Glomerular visceral epithelial cell (primary cell): ENCODE data around the gene EDN1.

Experiments
- DNase-seq: peaks from one replicate; pipeline ENCODE4 v3.0.0-alpha.2; 2016; ENCODE audit errors: extremely low spot score

EDN1 gene

DNA sequence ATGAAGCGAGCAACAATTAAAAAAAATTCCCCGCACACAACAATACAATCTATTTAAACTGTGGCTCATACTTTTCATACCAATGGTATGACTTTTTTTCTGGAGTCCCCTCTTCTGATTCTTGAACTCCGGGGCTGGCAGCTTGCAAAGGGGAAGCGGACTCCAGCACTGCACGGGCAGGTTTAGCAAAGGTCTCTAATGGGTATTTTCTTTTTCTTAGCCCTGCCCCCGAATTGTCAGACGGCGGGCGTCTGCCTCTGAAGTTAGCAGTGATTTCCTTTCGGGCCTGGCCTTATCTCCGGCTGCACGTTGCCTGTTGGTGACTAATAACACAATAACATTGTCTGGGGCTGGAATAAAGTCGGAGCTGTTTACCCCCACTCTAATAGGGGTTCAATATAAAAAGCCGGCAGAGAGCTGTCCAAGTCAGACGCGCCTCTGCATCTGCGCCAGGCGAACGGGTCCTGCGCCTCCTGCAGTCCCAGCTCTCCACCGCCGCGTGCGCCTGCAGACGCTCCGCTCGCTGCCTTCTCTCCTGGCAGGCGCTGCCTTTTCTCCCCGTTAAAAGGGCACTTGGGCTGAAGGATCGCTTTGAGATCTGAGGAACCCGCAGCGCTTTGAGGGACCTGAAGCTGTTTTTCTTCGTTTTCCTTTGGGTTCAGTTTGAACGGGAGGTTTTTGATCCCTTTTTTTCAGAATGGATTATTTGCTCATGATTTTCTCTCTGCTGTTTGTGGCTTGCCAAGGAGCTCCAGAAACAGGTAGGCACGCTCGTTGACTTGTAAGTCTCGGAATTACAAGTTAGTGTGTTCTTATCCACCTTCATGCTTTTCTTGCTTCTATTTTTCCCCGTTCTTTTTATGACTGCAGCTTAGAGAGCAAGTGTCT lies at the start of gene EDN1:
Gene EDN1 (plus strand): TSS at position 429 of the 888 bp plus-strand sequence. CDS start 269 bp downstream, at position 698.
- peak; percentile 88 for DNase-seq

DNA sequence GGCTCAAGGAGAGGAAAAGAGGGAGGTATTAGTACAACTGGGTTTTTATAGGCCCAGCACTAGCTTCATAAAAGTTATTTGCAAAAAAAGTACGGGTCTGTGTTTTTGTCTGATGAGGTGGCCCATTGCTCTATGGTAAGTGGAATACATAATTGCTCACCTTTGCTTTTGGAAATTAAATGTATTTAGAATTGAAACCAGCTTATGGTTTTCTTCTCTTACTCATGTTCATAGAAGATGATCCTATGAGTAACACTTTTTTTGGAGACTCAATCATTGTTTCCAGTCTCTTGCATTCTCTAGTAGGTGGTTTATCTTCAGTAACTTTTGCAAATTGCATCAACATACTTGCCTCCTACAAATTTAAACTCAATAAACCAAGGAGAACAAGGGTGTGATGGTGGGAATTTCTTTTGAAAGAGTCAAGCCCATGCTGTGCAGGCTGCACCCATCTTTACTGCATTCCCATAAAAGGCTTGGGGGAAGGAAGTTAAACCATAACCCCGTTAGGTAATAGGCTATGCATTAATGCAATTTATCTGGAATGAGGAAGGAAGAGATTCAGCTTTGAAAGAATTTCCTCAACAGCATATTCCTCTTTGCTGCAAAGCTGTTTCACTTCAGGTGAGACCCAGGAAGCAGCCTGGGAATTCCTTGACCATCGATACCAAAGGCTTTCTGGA lies 48.5 kb upstream of the EDN1 start:
- DNase-seq = no peak

DNA sequence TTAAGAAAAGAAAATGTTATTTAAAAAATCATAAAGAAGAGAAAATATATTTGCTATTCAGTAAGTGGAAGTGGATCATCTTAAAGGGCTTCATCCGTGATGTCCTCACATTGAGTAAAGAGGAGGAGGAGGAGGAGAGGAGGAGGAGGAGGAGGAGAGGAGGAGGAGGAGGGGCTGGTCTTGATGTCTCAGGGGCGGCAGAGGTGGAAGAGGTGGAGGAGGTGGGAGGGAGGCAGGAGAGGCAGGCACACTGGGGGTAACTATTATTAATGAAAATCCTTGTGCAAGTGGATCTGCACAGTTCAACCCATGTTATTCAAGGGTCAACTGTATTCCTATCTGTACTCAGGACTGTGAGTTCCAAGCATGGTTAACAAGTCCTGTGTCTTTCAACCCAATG lies 47.0 kb upstream of the EDN1 start:
- no peak for DNase-seq

DNA sequence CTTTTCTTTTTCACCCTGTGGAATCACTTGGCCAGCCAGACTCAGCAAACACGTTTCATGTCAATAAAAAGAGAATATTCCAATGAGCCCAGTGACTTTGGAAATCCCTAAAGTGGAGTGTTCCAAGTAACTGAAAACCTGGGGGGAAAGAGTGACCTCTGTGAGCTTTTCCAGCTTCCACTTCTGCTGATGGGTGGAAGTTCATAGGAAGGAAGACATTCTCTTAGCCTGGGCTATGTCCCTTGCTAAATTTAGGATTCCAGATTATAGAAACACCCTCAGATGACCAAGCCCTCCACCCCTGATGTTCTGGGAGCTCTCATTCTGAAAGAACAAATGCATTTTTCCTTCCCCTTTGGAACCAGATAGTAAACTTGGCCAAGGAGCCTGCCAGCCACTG lies 44.8 kb upstream of the EDN1 start:
- no peak for DNase-seq

DNA sequence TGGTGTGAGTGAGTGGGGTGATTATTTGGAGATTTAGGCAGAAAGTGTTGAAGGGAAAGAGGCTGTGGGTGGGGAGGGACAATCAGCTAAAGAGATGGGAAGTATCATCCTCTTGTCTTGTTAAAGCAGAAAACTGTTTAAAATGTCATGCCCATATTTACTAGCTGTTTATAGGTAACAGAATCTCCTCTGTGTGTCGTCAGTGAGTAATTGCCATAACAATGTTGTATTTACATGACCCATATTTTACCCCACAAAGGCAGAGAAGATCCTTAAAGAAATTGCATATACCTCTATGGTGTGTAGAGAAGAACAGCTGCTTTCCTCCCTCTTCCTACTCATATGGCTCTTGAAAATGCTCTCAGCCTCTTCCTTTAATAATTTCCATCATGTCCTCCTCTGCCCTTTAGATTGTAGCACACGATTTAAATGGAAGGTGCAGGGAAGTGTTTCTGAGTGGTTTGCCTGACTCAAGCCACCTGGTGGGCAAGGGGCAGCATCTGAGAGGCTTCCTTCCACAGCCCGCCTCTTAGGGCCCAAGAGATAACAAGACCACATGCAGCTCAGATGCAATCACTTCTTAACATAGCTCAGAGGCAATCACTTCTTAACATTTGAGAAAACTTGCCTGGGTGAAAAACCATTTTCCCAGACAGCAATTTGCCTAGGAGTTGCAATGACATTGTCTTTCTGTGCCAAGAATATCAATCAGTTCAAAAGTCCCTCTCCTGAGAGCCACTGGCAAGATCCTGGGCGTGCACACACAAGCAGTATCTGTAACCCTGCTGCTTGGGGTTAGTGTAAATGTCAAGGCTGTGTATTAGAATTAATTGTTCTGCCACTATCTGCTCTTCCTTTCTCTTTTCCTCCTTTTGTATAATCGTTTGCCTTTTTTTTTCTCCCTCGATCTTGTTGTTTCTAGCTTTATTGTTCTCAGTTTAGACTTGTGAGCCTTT lies 44.1 kb upstream of the EDN1 start:
- DNase-seq = no peak

DNA sequence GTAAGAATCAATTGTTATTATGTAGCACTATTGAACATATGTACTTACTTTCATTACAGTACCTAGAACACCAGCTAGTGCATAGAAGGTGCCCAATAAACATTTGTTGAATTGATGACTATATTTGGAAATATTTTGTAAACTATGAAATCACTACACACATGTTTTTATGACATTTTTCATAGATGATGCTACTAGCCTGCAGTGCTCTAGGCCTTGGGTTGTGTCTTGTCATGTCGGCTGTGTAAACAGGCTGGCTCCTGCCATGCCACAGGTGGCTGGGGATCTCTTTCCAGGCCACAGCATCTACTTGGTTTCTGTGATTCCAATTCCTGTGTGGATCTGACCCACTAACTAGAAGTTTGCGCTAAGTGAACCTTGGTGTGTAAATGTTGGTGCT lies 43.3 kb upstream of the EDN1 start:
- no peak for DNase-seq

DNA sequence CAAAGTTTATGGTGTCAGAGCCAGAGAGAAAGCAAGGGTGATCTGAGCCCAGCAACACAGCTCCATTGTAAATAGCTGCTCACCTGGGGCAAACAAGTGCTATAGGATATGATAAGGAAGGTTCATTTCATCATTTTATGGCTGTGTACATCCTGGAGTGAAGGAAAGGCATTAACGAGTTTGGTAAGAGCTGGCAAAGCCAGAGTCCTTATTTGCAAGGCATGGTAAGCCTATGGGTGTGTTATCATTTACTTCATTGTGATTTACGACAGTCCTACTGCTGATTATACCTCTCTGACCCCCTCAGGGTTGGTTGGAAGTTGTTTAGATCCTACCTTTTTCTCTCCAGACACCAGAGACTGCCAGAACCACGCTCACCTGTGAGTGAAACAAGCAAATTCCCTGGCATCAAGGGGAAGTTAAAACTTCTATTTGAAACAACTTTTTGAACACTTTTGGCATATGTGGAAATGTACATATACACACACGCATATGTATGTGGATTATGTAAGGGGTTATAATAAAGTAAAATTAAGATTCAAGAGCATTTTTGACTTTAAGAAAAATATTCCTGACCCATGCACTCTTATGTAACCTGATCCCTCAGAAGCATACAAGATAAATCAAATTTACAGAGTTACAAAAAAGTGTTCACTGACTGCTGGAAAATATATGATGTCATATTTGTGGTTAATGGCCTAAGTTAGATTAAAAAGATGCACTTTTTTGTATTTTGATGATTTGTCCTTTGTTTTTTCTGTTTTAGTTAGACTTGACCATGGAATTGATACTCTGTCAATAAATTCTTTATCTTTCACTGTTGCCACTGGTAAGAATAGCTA lies 40.4 kb upstream of the EDN1 start:
- DNase-seq = no peak

DNA sequence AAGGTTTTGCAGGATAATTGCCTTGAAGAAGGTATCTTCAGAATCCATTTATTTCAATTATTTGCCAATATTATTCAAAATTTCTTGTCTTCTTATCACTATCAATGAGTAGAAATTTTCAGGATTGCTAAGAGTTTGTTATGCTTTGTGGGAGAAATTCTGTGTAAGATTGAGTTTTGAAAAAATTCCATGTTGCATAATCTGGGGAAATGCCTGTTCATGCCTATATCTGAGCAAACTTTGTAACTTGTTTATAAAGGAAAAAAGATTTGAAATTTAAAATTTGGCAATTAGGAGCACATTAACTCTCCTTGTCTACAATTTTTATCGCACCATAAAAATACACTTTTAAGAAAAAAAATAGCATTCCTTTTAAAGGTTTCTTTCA lies 39.8 kb upstream of the EDN1 start:
- DNase-seq = no peak

DNA sequence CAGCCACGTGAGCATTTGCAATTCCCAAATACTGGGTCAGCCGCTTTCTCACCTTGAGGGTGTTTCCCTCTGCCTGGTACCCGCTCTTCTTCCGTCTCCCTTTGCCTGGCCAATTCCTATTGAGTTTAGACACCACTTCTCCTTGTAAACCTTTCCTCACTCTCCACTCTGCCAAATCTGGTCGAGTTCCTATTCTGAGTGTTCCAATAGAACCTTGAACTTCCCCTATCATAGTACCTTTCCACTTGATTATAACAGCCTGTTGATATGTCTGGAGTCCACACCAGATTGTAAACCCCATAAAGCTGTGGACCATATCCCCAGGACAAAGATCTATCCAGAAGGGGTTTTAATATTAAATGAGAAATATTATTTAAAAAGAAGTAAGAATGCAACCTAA lies 36.0 kb upstream of the EDN1 start:
- no peak for DNase-seq

DNA sequence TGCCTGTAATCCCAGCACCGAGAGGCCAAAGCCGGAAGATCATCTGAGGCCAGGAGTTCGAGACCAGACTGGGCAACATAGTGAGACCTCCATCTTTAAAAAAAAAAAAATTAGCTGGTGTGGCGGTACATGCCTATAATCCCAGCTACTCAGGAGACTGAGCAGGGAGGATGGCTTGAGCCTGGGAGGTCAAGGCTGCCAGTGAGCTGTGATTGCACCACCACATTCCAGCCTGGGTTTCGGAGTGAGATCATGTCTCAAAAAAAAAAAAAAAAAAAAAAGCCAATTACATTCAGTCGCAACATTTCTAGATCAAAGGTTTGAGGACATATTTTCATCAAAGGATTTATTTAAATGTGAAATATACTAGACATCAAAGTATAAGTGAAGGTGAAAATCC lies 32.0 kb upstream of the EDN1 start:
- DNase-seq = no peak

DNA sequence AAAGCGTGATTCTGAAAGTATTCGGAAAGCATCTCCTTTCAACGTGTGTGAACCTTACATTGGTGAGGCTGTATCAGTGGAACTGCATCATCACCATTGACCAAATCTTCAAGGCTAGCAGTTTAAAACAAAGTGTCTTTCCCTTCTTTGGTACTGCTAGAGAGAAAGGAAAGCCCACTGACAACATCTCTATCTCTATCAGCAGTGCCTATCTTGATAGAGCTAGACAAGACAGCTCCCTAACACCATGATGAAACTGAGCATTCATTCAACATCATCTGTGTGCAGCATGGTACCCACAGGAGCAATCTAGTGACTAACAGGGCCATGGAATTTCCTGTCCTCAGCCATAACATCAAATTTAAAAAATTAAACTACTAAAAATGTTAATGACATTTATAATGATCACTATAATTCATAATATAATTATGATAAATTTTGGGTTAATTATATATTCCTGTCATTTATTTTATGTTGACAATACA lies 31.5 kb upstream of the EDN1 start:
- no peak for DNase-seq

DNA sequence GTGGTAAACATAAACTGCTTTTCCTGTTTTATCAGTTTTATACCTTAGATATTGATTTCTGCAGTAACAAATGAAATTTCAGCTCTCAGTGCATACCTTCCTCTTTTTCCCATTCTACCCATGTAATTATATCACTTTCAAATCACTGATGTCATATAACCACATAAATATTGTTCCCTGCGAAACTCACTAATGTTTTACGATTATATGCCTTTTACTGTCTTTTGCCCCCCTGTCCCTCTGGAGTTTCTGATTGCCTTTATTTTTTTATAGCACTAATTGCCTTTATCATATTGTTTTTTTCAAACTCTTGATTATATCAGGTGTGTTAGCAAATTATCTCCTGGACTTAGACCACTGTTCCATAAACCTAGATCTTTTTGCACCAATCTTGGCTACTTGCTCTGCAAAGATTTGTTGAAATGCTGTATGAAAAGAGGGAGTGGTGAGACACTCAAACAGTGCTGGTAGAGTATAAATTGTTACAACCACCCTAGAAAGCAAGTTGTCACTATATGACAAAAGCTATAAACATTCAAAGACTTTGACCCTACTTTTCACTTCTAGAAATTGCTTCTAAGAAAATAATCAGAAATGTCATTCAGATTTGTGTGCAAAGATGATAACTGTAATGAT lies 29.6 kb upstream of the EDN1 start:
- no peak for DNase-seq

DNA sequence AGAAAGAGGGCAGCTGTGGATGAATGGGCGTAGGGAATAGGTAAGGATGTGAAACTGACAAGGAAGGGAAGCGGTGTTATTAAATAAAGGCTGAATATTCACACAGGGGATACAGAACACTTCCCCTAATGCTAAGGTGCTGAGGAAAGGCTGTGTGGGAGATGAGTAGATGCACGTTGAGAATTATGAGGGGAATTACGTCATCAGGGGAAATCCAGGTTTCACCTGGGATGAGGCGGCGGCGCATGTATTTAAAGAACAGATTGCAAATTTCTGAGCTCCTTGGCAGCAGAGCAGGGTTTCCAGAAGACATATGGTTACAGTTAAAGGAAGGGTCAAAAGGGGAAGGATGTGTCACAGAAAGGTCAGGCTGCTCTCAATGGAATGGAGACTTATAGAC lies 28.7 kb upstream of the EDN1 start:
- DNase-seq = no peak

DNA sequence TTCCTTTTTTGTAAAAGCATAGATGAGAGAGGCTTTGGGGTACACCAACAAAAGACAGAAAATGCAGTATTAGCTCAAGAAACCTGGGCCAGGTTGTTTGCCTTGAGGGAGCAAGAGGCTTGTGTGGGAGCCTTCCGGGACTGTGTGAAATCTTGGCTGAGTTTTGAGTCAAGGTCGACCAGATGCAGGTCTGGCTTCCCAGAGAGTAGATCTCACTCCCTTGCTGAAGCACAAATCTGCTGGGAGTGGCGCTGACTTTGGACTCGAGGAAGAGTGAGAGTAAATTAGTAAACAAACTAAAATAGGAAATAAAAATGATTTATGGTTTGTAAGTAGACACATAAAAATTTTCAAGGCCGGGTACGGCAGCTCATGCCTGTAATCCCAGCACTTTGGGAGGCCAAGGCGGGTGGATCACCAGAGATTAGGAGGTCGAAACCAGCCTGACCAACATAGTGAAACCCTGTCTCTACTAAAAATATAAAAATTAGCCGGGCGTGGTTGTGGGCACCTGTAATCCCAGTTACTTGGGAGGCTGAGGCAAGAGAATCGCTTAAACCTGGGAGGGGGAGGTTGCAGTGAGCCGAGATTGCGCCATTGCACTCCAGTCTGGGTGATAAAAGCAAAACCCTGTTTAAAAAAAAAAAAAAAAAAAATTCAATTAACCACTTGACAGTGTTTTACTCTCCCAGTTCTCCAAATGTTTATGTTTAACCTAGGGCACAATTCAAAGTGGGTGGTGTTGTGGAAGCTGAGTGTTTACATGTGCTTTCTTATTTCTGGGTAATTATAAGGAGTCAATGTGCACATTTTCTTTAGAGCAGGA lies 27.7 kb upstream of the EDN1 start:
- no peak for DNase-seq

DNA sequence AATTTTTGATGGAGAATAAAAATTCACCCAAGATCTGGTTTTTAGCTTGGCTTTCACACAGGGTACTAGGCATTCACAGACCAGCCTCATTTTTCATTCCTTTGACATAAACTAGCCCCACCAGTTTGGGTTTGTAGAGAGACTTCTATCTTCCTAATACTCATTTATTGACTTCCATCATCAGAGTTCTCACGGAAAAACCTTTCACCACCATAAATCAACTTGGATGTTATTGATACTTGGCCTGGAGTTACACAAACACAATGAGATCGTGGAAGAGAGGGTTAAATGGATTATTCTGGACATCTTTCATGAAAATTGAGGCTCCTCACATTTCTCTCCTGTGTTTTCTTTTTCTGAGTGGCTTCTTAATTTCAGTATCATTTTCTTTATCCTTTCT lies 26.8 kb upstream of the EDN1 start:
- no peak for DNase-seq

DNA sequence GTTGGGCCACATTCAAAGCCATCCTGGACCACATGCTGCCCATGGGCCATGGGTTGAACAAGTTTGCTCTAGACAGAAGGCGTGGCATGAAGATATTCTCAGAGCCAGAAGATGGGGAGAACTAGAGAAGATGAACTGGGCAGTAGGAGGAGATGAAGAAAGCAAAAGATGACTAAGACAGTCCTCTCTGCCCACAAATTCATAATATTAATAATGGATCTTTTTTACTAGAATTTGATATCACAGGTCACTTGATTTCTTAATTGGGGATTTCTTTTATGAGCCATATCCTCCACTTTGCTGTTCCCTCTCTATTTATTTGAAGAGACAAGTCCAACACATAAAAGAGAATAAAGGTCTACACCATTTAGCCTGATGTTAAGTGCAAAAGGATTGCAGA lies 25.5 kb upstream of the EDN1 start:
- DNase-seq = no peak

DNA sequence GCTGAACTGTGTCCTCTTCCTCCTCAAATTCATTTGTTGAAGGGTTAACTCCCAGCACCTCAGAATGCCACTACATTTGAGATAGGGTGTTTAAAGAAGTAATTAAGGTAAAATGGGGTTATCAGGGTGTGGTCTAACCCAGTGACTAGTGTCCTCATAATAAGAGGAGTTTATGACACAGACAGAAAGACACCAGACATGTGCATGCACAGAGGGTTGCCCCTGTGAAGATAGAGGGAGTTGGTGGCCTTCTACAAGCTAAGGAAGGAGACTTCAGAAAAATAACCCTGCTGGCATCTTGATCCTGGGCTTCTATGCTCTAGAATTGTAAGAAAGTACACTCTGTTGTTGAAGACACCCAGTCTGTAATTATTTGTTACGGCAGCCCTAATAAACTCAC lies 24.9 kb upstream of the EDN1 start:
- no peak for DNase-seq

DNA sequence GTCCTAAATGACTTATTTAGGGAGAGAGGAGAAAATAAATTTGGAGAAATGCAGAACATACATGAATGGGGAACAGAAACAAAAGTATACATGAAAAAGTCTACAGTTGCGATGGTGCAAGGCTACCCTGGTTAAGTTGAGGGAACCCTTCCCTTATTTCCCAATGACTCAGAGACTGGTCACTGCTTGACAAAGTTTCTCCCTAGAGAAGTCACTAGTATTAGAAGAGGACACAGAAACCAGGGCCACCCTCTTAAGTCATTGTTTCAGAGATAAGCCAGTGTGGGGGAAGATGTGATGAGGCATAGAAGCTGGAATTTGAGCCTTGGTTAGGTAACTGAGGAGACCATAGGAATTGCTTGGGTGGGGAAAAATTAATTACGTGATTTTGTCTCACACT lies 24.4 kb upstream of the EDN1 start:
- peak; percentile 29 for DNase-seq

DNA sequence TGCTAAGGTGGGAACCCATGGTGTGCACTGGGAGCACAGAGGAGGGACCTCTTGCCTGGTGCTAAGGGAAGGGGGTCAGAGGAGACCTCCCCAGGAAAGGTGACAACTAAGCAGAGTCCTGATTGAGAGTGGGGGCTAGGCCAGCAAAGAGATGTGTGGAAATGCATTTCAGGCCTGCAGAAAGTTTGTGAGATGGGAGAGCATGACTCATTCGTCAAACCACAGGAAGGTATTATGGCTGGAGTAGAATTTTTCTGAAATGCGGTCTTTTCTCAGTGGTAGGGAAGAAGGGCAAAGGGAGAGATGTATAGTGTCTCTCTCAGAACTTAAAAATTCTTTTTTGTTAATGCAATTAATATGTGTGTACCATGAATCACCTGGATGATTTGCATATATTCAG lies 23.6 kb upstream of the EDN1 start:
- peak; percentile 60 for DNase-seq

DNA sequence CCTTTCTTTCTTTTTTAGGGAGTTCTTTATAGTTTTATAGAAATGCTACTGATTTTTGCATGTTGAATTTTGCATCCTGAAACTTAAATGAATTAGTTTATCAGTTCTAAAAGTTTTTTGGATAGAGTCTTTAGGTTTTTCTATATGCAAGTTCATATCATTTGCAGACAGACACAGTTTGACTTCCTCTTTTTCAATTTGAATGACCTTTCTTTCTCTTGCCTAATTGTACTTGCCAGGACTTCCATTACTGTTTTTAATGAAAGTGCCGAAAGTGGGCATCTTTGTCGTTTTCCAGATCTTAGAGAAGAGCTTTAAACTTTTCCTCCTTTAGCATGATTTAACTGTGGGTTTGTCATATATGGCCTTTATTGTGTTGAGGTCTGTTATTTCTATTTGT lies 21.1 kb upstream of the EDN1 start:
- DNase-seq = no peak
